ENCODE results near the gene PCGF5.

Gene PCGF5

GRCh38 chr10:91313796-91314485 is 93.5 kb downstream of the PCGF5 start:
- Histone ChIP-seq H3K4me1 (ENCODE audit: control insufficient read depth, insufficient read depth, low read length) (no peaks in the 10 kb centered on the region), H3K4me3 (ENCODE audit: low read depth, low read length) (no peak overlapping the region), H3K9me3 (ENCODE audit: control insufficient read depth, insufficient read depth, low read depth, low read length) (no peaks in the 10 kb centered on the region), H3K36me3 (ENCODE audit: control insufficient read depth in 2 of 2, insufficient read depth in 1 of 2, low read length in 2 of 2) (no peaks in the 10 kb centered on the region), H3K27ac (ENCODE audit: extremely low read depth, low read depth, low read length) (no peak overlapping the region)
- no peak for TF ChIP-seq ZNF302 (tag by site-specific recombination; IDR thresholded peaks at IDR 0.05; ENCODE audit: low read depth)
- TF ChIP-seq ZNF704 (tag by site-specific recombination; IDR thresholded peaks at IDR 0.05), result no peak
- TF ChIP-seq ZNF114 (tag by site-specific recombination; IDR thresholded peaks at IDR 0.05), result no peak
- TF ChIP-seq, protein P1, sequence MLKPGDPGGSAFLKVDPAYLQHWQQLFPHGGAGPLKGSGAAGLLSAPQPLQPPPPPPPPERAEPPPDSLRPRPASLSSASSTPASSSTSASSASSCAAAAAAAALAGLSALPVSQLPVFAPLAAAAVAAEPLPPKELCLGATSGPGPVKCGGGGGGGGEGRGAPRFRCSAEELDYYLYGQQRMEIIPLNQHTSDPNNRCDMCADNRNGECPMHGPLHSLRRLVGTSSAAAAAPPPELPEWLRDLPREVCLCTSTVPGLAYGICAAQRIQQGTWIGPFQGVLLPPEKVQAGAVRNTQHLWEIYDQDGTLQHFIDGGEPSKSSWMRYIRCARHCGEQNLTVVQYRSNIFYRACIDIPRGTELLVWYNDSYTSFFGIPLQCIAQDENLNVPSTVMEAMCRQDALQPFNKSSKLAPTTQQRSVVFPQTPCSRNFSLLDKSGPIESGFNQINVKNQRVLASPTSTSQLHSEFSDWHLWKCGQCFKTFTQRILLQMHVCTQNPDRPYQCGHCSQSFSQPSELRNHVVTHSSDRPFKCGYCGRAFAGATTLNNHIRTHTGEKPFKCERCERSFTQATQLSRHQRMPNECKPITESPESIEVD (tag by site-specific recombination; IDR thresholded peaks at IDR 0.05), result no peak
- no peak for TF ChIP-seq ZNF138 (tag by site-specific recombination; IDR thresholded peaks at IDR 0.05; ENCODE audit: borderline replicate concordance)
- TF ChIP-seq, protein P2, sequence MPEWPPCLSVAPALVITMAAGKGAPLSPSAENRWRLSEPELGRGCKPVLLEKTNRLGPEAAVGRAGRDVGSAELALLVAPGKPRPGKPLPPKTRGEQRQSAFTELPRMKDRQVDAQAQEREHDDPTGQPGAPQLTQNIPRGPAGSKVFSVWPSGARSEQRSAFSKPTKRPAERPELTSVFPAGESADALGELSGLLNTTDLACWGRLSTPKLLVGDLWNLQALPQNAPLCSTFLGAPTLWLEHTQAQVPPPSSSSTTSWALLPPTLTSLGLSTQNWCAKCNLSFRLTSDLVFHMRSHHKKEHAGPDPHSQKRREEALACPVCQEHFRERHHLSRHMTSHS (tag by site-specific recombination; IDR thresholded peaks at IDR 0.05), result no peak
- no peak for TF ChIP-seq ZNF184 (tag by site-specific recombination; IDR thresholded peaks at IDR 0.05)
- TF ChIP-seq ZNF211 (tag by site-specific recombination; IDR thresholded peaks at IDR 0.05; ENCODE audit: low read depth), result no peak
- TF ChIP-seq ZNF391 (tag by site-specific recombination; IDR thresholded peaks at IDR 0.05; ENCODE audit: borderline replicate concordance, low read depth), result no peak
- no peak for TF ChIP-seq ZNF350 (tag by site-specific recombination; IDR thresholded peaks at IDR 0.05)
- TF ChIP-seq ZNF776 (tag by site-specific recombination; IDR thresholded peaks at IDR 0.05; ENCODE audit: borderline replicate concordance), result no peak
- no peak for TF ChIP-seq ZNF202 (tag by site-specific recombination; IDR thresholded peaks at IDR 0.05; ENCODE audit: borderline replicate concordance)
- TF ChIP-seq, protein P3, sequence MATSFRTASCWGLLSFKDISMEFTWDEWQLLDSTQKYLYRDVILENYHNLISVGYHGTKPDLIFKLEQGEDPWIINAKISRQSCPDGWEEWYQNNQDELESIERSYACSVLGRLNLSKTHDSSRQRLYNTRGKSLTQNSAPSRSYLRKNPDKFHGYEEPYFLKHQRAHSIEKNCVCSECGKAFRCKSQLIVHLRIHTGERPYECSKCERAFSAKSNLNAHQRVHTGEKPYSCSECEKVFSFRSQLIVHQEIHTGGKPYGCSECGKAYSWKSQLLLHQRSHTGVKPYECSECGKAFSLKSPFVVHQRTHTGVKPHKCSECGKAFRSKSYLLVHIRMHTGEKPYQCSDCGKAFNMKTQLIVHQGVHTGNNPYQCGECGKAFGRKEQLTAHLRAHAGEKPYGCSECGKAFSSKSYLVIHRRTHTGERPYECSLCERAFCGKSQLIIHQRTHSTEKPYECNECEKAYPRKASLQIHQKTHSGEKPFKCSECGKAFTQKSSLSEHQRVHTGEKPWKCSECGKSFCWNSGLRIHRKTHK (tag by site-specific recombination; IDR thresholded peaks at IDR 0.05), result no peak
- no peak for TF ChIP-seq KLF1 (tag by site-specific recombination; IDR thresholded peaks at IDR 0.05)
- POLR2A ChIA-PET, result no interaction called here
- CTCF ChIA-PET, result interaction anchor here (3.2 kb wide), 1 partner anchor 16 kb away, joined by 22 read pairs; no protein-coding TSS in a partner anchor

DNA sequence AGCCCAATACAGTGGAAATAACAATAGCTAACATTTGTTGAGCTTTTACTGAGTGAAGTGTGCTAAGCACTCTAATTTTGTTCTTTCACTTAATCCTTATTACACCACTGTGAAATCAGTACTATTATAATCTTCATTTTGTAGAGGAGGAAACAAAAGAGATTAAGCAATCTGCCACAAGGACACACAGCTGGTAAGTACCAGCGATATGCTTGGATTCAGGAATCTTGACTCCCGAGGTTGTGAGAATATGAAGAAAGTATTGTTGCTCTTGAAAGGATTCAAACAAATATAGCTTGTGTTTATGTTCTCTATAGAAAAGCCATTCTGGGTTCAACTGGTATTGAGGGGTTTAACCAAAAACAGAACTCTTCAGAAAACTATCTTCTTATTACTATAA is 96.0 kb downstream of the PCGF5 start:
- CTCF ChIA-PET, result interaction anchor here (0.6 to 1.3 kb wide), 4 partner anchors 18 to 596 kb away, joined by 3 to 6 read pairs (median 3); no protein-coding TSS in a partner anchor
- POLR2A ChIA-PET, result no interaction called here

More for the DNA sequence above, 96.0 kb downstream of the PCGF5 start:
- no peak overlapping the region for H3K4me3 ChIP-seq (ENCODE audit: low read depth, low read length)
- H3K4me1 ChIP-seq (ENCODE audit: control insufficient read depth, insufficient read depth, low read length), result no peaks in the 10 kb centered on the region
- H3K27ac ChIP-seq (ENCODE audit: extremely low read depth, low read depth, low read length), result no peak overlapping the region
- no peaks in the 10 kb centered on the region for H3K36me3 ChIP-seq (ENCODE audit: control insufficient read depth in 2 of 2, insufficient read depth in 1 of 2, low read length in 2 of 2)
- H3K9me3 ChIP-seq (ENCODE audit: control insufficient read depth, insufficient read depth, low read depth, low read length), result no peaks in the 10 kb centered on the region
- TF ChIP-seq GLIS2 (tag by site-specific recombination; IDR thresholded peaks at IDR 0.05) (no peak), ZNF2 (tag by site-specific recombination; IDR thresholded peaks at IDR 0.05) (no peak), KLF10 (tag by site-specific recombination; IDR thresholded peaks at IDR 0.05) (no peak), ZNF214 (tag by site-specific recombination; IDR thresholded peaks at IDR 0.05; ENCODE audit: borderline replicate concordance) (no peak), ZNF174 (tag by site-specific recombination; IDR thresholded peaks at IDR 0.05) (no peak), MEIS1 (CRISPR knock-in tag; IDR thresholded peaks at IDR 0.05; ENCODE audit: borderline replicate concordance) (no peak), ZNF169 (tag by site-specific recombination; IDR thresholded peaks at IDR 0.05) (no peak), ZNF629 (tag by site-specific recombination; IDR thresholded peaks at IDR 0.05) (no peak), TCF7L2 (IDR thresholded peaks at IDR 0.05; ENCODE audit: borderline replicate concordance, low read depth, low read length) (no peak)

Data from HEK293 (cell line).